Adrenal gland (tissue), 12 donors: ENCODE measurements around the gene CALM1. TPM values are rescaled to one million over a fixed set of nuclear protein-coding genes. Genes with fewer than 3 reads are reported as not detected.
A peak's percentile ranks its signal among the peaks of the same experiment; 100 is the strongest.
"Not testable (repeated sequence)": the region's sequence is repeated elsewhere in the genome, so short reads cannot be mapped to it uniquely, and the experiment has no call there.

ENCODE experiments used
- DNase-seq, 7 donors: peaks; one replicate each; pipeline ENCODE4 v3.0.0-alpha.2; 2019 to 2020
- H3K27ac ChIP-seq, 5 donors: fragments of 200-600 bp; sonication (generic) in 4 of 5; 1 replicate in 3 of 5; 2 replicates in 2 of 5; pipeline versions ENCODE4 v1.5.1 to v1.8.0; 2016 to 2020; ENCODE audit warnings: mild to moderate bottlenecking in 1 of 5
- H3K27me3 ChIP-seq: fragments of 200-600 bp; 2 replicates; pipeline ENCODE4 v1.8.0; 2021
- H3K36me3 ChIP-seq, 2 donors: fragments of 200-600 bp; replicated peaks in 1 of 2; 1 replicate in 1 of 2; 2 replicates in 1 of 2; pipeline versions ENCODE4 v1.5.1 to v1.8.0; 2018 to 2022
- H3K4me1 ChIP-seq, 2 donors: fragments of 200-600 bp; replicated peaks in 1 of 2; 1 replicate in 1 of 2; 2 replicates in 1 of 2; pipeline versions ENCODE4 v1.5.1 to v1.8.0; 2018 to 2021
- H3K4me3 ChIP-seq, 4 donors: fragments of 200-600 bp; sonication (generic) in 3 of 4; one replicate each; pipeline ENCODE4 v1.5.1; 2016 to 2018
- H3K9me3 ChIP-seq, 3 donors: fragments of 200-600 bp; sonication (generic) in 1 of 3; replicated peaks in 1 of 3; 1 replicate in 2 of 3; 2 replicates in 1 of 3; pipeline versions ENCODE4 v1.5.1 to v1.8.0; 2016 to 2021
- POLR2A ChIP-seq, 2 donors: fragments of 450-650 bp; IDR thresholded peaks; one replicate each; pipeline ENCODE4 v1.6.1; 2017; ENCODE audit warnings: antibody characterized with exemption in 2 of 2, mild to moderate bottlenecking in 2 of 2, moderate library complexity in 1 of 2
- WGBS, 4 donors: extraction: QIAGEN DNeasy Blood & Tissue Kit in 2 of 4; methylation state at CpG; one replicate each; pipeline versions ENCODE4 v1.1.5 to v1.1.7; 2013 to 2017; 5-methylcytosine and 5-hydroxymethylcytosine counted together
- intact Hi-C, 2 donors: fragments of 100-400 bp; cut with DNase I; formaldehyde crosslinking; loops; one replicate each; pipeline versions ENCODE4 v1.14.1 to v1.15.0; 2022 to 2023
- polyA plus RNA-seq, 3 donors: library from polyadenylated mRNA; stranded (reverse); fragments of 200-250 nt in 2 of 3; fragments of 350-450 nt in 1 of 3; fragmentation: Illumina TruSeq in 1 of 3; extraction: RNeasy Lipid Tissue Mini Kit (QIAGEN cat#74804) in 1 of 3; gene quantifications; one replicate each; pipeline ENCODE4 v1.2.3, GENCODE V29; 2013 to 2014
- total RNA-seq, 9 donors: library from RNA; depleted of rRNA in 4 of 9; stranded (reverse); fragments of >200 nt in 4 of 9; fragments of 120-200 nt in 1 of 9; fragmentation: NEBNext Ultra II Directional in 1 of 9; extraction: Animal tissue kit (Norgen Biotek cat#: 25700) in 1 of 9; gene quantifications; one replicate each; pipeline versions ENCODE4 v1.1.0 to v1.2.4, GENCODE V29; 2013 to 2023
- TF ChIP-seq, protein P1 (sequence below), 6 experiments: fragments of 450-650 bp in 4 of 6; fragments of 200-600 bp in 2 of 6; sonication (generic) in 1 of 6; IDR thresholded peaks; 1 replicate in 5 of 6; 2 replicates in 1 of 6; pipeline versions ENCODE4 v1.5.1 to v1.8.0; 2016 to 2021; ENCODE audit warnings: antibody characterized with exemption in 6 of 6, mild to moderate bottlenecking in 2 of 6, moderate library complexity in 1 of 6
- donor health status: healthy with polysubstance abuse.
- donor health status: Bipolar disorder and iron deficiency.
- donor health status: DM: yes; HTN: yes; CAD: no.
- donor health status: DM: no; HTN: no; CAD: no.
- donor health status: DM: no; HTN: no; CAD: no.
- donor health status: DM: yes; HTN: yes; CAD: no.

CALM1 gene
- total and polyA plus RNA-seq, 12 donors = 153 to 402 (median 232) TPM

- H3K36me3 ChIP-seq = no peaks in the 10 kb centered on the region
- H3K4me1 ChIP-seq = peaks cover 9 to 16% of the 10 kb centered on the region in 2 donors
- intact Hi-C loops = no loop called here
- no peaks in the 10 kb centered on the region for H3K9me3 ChIP-seq
- TF ChIP-seq, protein P1, sequence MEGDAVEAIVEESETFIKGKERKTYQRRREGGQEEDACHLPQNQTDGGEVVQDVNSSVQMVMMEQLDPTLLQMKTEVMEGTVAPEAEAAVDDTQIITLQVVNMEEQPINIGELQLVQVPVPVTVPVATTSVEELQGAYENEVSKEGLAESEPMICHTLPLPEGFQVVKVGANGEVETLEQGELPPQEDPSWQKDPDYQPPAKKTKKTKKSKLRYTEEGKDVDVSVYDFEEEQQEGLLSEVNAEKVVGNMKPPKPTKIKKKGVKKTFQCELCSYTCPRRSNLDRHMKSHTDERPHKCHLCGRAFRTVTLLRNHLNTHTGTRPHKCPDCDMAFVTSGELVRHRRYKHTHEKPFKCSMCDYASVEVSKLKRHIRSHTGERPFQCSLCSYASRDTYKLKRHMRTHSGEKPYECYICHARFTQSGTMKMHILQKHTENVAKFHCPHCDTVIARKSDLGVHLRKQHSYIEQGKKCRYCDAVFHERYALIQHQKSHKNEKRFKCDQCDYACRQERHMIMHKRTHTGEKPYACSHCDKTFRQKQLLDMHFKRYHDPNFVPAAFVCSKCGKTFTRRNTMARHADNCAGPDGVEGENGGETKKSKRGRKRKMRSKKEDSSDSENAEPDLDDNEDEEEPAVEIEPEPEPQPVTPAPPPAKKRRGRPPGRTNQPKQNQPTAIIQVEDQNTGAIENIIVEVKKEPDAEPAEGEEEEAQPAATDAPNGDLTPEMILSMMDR (IDR thresholded peaks at IDR 0.05) = no peak
- TF ChIP-seq POLR2A (IDR thresholded peaks at IDR 0.05) = no peak
- H3K27me3 ChIP-seq = no peaks in the 10 kb centered on the region
- peak overlapping the region in 1 of 5 donors; percentile 2 for H3K27ac ChIP-seq
- H3K4me3 ChIP-seq = no peak overlapping the region
- no peak for DNase-seq
- whole genome bisulfite sequencing, 4 donors = 67 to 77% (median 74%) methylated on average over 2 of the region's 2 CpGs
Observed at GRCh38 chr14:90387206-90387760, 9.5 kb upstream of the CALM1 start.

- intact Hi-C loops = no loop called here
- Histone ChIP-seq H3K27me3 (no peaks in the 10 kb centered on the region), H3K36me3 (no peaks in the 10 kb centered on the region), H3K4me1 (peaks cover 7 to 16% of the 10 kb centered on the region in 2 donors), H3K27ac (no peak overlapping the region), H3K9me3 (no peaks in the 10 kb centered on the region), H3K4me3 (no peak overlapping the region)
- DNase-seq = peak; percentile 47 to 77 (median 69)
- 49 to 55% (median 55%) methylated on average over 3 to 4 of the region's 4 CpGs for WGBS, 4 donors
- no peak for TF ChIP-seq POLR2A (IDR thresholded peaks at IDR 0.05)
- TF ChIP-seq, protein P1 (IDR thresholded peaks at IDR 0.05) = no peak
Observed at GRCh38 chr14:90388437-90388836, 8.4 kb upstream of the CALM1 start.

DNA sequence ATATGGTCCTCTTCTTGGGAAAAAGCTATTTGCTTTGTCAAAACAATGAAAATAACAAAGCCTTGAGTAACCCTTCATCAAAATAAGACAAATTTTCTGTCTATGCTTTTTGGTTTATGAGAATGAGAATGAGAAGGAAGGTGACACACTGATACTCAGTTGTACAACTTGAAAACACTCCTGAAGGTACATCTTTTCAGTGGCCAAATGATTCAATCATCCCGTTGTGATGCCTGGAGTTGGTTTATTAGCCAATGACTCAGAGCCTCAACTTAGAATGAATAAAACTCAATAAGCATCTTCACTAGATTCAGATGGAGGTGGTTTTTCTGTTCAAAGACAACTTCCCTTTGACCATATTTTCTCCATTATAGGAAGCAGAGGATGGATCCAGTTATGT, 7.8 kb upstream of the CALM1 start:
- intact Hi-C loops = no loop called here

DNA sequence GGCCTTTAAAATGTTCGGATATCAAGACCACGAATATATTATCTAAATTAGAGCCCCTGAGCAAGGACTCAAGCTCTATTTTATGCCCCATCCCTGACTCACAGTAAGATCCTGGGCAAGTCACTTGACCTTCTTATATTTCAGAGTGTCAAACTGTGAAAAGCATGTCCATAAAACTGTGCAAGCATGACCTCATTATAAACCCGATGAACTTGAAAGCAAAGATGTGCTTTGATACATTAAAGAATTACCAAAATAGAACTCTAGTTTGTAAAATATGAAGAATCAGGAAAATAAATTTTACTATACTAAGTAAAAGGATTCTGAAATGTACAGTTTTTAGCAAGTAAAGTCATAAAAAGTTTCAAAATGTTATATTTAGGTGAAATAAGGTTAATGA, 2.9 kb upstream of the CALM1 start:
- Histone ChIP-seq H3K4me1 (peaks cover 3 to 11% of the 10 kb centered on the region in 2 donors), H3K27ac (no peak overlapping the region), H3K9me3 (no peaks in the 10 kb centered on the region), H3K27me3 (no peaks in the 10 kb centered on the region), H3K36me3 (no peaks in the 10 kb centered on the region), H3K4me3 (no peak overlapping the region)
- intact Hi-C loops = no loop called here
- 50 to 69% (median 56%) methylated on average over 3 of the region's 3 CpGs for WGBS, 4 donors
- DNase-seq = no peak
- TF ChIP-seq POLR2A (IDR thresholded peaks at IDR 0.05) = no peak

More for the DNA sequence above, 7.8 kb upstream of the CALM1 start:
- Histone ChIP-seq H3K27me3 (no peaks in the 10 kb centered on the region), H3K9me3 (no peaks in the 10 kb centered on the region), H3K27ac (no peak overlapping the region), H3K4me3 (no peak overlapping the region), H3K4me1 (peaks cover 6 to 10% of the 10 kb centered on the region in 2 donors), H3K36me3 (no peaks in the 10 kb centered on the region)
- TF ChIP-seq, protein P1 (IDR thresholded peaks at IDR 0.05) = no peak
- no peak for TF ChIP-seq POLR2A (IDR thresholded peaks at IDR 0.05)
- no peak for DNase-seq
- WGBS, 4 donors = 56 to 74% (median 62%) methylated on average over 1 of the region's 1 CpG

DNA sequence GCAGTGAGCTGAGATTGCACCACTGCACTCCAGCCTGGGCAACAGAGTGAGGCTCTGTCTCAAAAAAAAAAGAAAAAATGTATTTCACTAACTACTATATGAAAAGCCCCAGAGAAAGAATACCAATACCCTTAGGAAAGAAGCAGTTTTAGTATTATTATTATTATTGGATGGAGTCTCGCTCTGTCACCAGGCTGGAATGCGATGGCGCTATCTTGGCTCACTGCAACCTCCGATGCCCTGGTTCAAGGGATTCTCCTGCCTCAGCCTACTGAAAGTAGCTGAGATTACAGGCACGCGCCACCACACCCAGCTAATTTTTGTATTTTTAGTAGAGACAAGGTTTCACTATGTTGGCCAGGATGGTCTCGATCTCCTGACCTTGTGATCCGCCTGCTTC, 2.0 kb upstream of the CALM1 start:
- not testable (repeated sequence) for H3K27ac ChIP-seq, H3K4me3 ChIP-seq, DNase-seq, H3K36me3 ChIP-seq, H3K27me3 ChIP-seq, H3K9me3 ChIP-seq
- WGBS, 4 donors = 95 to 99% (median 96%) methylated on average over 8 of the region's 8 CpGs
- intact Hi-C loops = loop anchor here in 1 of 2 donors (5.0 kb wide), 1 partner anchor 363 kb away; no protein-coding TSS in a partner anchor
- H3K4me1 ChIP-seq = peaks cover 9 to 19% of the 10 kb centered on the region in 2 donors
